Measurements from ENCODE around the gene CCL4L2.
"Not testable (repeated sequence)": the region's sequence is repeated elsewhere in the genome, so short reads cannot be mapped to it uniquely, and the experiment has no call there.

DNA sequence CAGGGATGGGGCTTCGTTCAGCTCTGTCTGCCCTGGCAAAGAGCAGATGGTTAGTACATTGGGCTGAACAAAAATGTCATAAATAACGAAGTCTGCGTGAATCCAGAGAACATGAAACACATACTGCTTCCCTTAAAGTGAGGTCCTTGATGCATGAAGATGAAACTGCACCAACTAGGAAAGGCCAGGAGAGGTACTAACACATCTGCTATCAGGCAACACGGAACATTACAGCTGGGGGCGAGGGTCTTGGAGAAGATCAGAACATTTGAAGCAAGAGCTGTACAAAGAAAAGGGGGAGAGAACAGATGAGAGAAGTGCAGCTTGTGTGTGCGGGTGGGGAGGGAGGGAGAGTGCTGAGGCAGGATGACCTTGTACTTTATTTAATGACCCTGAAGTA lies 3.5 kb upstream of the CCL4L2 start:
- TF ChIP-seq, protein P1, sequence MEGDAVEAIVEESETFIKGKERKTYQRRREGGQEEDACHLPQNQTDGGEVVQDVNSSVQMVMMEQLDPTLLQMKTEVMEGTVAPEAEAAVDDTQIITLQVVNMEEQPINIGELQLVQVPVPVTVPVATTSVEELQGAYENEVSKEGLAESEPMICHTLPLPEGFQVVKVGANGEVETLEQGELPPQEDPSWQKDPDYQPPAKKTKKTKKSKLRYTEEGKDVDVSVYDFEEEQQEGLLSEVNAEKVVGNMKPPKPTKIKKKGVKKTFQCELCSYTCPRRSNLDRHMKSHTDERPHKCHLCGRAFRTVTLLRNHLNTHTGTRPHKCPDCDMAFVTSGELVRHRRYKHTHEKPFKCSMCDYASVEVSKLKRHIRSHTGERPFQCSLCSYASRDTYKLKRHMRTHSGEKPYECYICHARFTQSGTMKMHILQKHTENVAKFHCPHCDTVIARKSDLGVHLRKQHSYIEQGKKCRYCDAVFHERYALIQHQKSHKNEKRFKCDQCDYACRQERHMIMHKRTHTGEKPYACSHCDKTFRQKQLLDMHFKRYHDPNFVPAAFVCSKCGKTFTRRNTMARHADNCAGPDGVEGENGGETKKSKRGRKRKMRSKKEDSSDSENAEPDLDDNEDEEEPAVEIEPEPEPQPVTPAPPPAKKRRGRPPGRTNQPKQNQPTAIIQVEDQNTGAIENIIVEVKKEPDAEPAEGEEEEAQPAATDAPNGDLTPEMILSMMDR (conservative IDR thresholded peaks at IDR 0.05; ENCODE audit: low read length), result not testable (repeated sequence)
- not testable (repeated sequence) for TF ChIP-seq EZH2phosphoT487 (IDR thresholded peaks at IDR 0.05; ENCODE audit: borderline replicate concordance, low read depth, low read length)

Measured in OCI-LY7 (cell line).